ENCODE data around the gene KLC1.

The KLC1 gene

DNA sequence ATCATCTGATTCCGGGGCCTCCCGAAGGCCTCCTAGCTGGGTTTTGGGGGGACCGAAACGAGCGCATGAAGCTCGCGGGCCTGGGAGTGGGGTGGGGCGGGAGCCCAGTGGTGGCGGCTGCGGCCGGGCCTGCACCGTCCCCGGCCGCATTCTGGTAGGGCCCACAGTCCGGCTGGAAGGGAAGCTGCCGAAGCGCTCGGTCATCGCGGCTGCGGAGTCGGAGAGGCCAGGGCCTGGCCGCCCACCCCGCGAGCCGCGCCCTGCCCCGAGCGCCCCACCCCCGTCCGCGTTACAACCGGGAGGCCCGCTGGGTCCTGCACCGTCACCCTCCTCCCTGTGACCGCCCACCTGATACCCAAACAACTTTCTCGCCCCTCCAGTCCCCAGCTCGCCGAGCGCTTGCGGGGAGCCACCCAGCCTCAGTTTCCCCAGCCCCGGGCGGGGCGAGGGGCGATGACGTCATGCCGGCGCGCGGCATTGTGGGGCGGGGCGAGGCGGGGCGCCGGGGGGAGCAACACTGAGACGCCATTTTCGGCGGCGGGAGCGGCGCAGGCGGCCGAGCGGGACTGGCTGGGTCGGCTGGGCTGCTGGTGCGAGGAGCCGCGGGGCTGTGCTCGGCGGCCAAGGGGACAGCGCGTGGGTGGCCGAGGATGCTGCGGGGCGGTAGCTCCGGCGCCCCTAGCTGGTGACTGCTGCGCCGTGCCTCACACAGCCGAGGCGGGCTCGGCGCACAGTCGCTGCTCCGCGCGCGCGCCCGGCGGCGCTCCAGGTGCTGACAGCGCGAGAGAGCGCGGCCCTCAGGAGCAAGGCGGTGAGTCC, at the start of gene KLC1:
Gene KLC1, plus strand, starts transcription at position 528 of the 819 bp plus-strand sequence. CDS start 25,354 bp downstream, outside the sequence.
- TF ChIP-seq, protein P1, sequence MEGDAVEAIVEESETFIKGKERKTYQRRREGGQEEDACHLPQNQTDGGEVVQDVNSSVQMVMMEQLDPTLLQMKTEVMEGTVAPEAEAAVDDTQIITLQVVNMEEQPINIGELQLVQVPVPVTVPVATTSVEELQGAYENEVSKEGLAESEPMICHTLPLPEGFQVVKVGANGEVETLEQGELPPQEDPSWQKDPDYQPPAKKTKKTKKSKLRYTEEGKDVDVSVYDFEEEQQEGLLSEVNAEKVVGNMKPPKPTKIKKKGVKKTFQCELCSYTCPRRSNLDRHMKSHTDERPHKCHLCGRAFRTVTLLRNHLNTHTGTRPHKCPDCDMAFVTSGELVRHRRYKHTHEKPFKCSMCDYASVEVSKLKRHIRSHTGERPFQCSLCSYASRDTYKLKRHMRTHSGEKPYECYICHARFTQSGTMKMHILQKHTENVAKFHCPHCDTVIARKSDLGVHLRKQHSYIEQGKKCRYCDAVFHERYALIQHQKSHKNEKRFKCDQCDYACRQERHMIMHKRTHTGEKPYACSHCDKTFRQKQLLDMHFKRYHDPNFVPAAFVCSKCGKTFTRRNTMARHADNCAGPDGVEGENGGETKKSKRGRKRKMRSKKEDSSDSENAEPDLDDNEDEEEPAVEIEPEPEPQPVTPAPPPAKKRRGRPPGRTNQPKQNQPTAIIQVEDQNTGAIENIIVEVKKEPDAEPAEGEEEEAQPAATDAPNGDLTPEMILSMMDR (IDR thresholded peaks at IDR 0.05; ENCODE audit: borderline replicate concordance, control extremely low read depth, extremely low read depth, insufficient read depth, missing control alignments): peak; percentile 16
- in situ Hi-C loops (cut with MboI; ENCODE audit: low sequenced_read_pairs, unreplicated experiment): no loop called here
- DNase-seq (ENCODE audit: low spot score): peak; percentile 95

- in situ Hi-C loops (cut with MboI; ENCODE audit: low sequenced_read_pairs, unreplicated experiment): no loop called here
- DNase-seq (ENCODE audit: low spot score): no peak
- TF ChIP-seq, protein P1 (IDR thresholded peaks at IDR 0.05; ENCODE audit: borderline replicate concordance, control extremely low read depth, extremely low read depth, insufficient read depth, missing control alignments): no peak
These were observed 47.8 kb upstream of the KLC1 start for GRCh38 chr14:103581206-103581605.

GRCh38 chr14:103581954-103582703, 46.9 kb upstream of the KLC1 start:
- DNase-seq (ENCODE audit: low spot score): no peak
- in situ Hi-C loops (cut with MboI; ENCODE audit: low sequenced_read_pairs, unreplicated experiment): no loop called here
- TF ChIP-seq, protein P1 (IDR thresholded peaks at IDR 0.05; ENCODE audit: borderline replicate concordance, control extremely low read depth, extremely low read depth, insufficient read depth, missing control alignments): no peak

GRCh38 chr14:103584326-103584915, 44.6 kb upstream of the KLC1 start:
- TF ChIP-seq, protein P1 (IDR thresholded peaks at IDR 0.05; ENCODE audit: borderline replicate concordance, control extremely low read depth, extremely low read depth, insufficient read depth, missing control alignments): no peak
- in situ Hi-C loops (cut with MboI; ENCODE audit: low sequenced_read_pairs, unreplicated experiment): no loop called here
- no peak for DNase-seq (ENCODE audit: low spot score)

DNA sequence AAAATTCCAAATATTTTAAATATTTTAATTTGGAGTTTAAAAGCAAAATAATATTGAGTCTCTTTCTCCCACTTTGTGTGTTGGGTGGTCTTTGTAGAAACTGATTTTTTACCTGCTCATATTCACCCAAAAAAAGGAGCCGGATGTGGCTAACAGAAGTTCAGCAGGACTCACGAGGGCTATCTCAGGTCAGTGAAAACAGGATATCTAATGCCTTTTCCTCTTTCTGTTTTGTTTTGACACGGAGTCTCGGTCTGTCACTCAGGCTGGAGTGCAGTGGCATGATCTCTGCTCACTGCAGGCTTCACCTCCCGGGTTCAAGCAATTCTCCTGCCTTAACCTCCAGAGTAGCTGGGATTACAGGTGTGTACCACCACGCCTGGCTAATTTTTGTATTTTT, 35.4 kb upstream of the KLC1 start:
- peak; percentile 79 for DNase-seq (ENCODE audit: low spot score)
- in situ Hi-C loops (cut with MboI; ENCODE audit: low sequenced_read_pairs, unreplicated experiment): no loop called here
- TF ChIP-seq, protein P1 (IDR thresholded peaks at IDR 0.05; ENCODE audit: borderline replicate concordance, control extremely low read depth, extremely low read depth, insufficient read depth, missing control alignments): no peak

GRCh38 chr14:103594265-103594664, 34.7 kb upstream of the KLC1 start:
- no peak for DNase-seq (ENCODE audit: low spot score)
- in situ Hi-C loops (cut with MboI; ENCODE audit: low sequenced_read_pairs, unreplicated experiment): no loop called here
- TF ChIP-seq, protein P1 (IDR thresholded peaks at IDR 0.05; ENCODE audit: borderline replicate concordance, control extremely low read depth, extremely low read depth, insufficient read depth, missing control alignments): no peak
